Cardiac septum (tissue), 1 donor: ENCODE data around the gene RAD51D. TPM values are rescaled to one million over a fixed set of nuclear protein-coding genes. Genes with fewer than 3 reads are reported as not detected.
"Not testable (repeated sequence)": the region's sequence is repeated elsewhere in the genome, so short reads cannot be mapped to it uniquely, and the experiment has no call there.

ENCODE experiments used
- DNase-seq: peaks from one replicate; pipeline ENCODE4 v3.0.0-alpha.2; 2020; ENCODE audit warnings: low spot score
- intact Hi-C: fragments of 100-400 bp; cut with DNase I; formaldehyde crosslinking; loops from one replicate; pipeline ENCODE4 v1.14.0; 2022
- total RNA-seq: library from RNA; stranded (reverse); fragmentation: NEBNext Ultra II Directional; extraction: Animal tissue kit (Norgen Biotek cat#: 25700); gene quantifications from one replicate; pipeline ENCODE4 v1.2.1, GENCODE V29; 2021
- donor health status: DM: no; HTN: no; CAD: no.

RAD51D gene
- total RNA-seq, 1 donor from 2014 or later: 6.5 TPM

DNA sequence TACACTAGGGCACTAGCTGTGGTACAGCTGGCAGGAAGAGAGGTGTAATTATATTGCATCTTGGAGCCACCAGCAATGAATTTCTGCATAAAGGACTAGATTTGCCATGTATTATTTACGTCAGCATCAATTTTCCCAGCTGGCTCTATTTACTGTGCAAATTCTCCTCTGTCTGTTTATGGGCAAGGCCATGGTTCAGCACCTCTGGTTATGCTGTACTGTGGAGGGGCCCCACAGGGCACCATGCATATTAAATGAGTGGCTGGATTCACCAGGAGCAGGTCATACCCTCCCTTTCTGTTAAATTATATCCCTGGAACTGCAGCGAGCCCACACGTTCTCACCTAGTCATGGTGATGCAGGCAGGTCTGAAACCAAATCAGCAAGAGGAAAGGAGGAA is 19.8 kb downstream of the RAD51D start:
- intact Hi-C loops: no loop called here
- no peak for DNase-seq

DNA sequence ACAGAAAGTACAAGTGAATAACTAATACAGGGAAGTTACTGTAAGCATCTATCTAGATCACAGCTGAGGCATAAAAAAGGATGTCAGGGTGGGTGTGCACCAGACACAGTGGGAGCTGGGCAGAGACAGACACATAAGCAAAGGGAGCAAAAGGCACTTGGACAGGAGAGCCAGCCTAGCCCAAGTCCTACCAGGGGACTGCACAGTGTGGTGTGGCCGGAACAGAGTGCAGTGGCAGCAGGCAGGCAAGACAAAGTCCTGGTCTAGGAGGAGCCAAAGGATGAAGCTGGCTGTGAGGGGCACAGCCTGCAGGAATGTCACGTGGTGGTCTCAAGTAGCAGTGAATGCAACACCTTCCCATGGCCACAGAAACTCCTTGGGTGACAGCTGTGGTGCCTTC is 21.9 kb downstream of the RAD51D start:
- no peak for DNase-seq
- intact Hi-C loops: no loop called here

DNA sequence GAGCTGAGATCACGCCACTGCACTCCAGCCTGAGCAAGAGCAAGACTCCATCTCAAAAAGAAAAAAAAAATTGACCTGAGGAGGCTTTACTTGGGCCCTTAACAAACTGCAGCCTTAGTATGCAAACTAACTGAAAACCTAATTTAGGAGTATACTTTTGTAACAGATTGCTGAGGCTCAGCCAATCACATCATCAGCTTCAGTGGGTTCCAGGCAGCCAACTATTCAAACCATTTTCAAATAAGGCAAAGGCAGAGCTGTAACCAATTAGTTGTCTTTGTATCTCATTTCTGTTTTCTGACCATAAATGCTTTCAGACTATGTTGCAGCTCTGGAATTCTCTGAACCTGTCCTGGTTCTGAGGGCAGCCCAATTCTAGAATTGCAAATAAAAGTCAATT is 23.9 kb downstream of the RAD51D start:
- no peak for DNase-seq
- intact Hi-C loops: no loop called here

DNA sequence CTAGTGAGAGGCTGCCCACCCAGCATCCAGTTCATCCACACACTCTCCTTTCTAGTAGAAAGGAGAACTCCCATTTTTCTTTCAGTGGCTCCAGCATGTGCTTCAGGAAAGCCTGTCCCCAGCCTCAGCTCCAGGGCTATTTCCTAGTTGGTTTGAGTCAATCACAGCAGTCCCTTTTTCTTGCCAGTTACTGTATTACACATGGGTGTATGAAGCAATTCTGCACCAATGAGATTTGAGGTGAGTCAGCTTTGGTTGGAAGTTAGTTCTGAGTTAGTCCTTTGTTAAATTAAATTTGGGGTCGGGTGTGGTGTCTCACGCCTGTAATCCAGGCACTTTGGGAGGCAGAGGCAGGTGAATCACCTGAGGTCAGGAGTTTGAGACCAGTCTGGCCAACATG is 24.8 kb downstream of the RAD51D start:
- DNase-seq: no peak
- intact Hi-C loops: no loop called here

DNA sequence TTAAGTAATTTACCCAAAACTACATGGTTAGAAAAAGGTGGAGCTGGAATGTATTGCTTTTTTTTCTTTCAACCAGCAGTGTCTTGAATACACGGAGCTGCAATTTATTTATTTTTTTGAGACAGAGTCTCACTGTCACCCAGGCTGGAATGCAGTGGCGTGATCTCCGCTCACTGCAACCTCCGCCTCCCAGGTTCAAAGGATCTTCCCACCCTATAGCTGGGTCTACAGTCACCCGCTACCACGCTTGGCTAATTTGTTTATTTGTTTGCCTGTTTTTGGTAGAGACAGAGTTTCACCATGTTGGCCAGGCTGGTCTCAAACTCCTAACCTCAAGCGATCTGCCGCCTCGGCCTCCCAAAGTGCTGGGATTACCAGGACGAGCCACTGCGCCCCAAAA is 29.0 kb downstream of the RAD51D start:
- DNase-seq, intact Hi-C loops: not testable (repeated sequence)

DNA sequence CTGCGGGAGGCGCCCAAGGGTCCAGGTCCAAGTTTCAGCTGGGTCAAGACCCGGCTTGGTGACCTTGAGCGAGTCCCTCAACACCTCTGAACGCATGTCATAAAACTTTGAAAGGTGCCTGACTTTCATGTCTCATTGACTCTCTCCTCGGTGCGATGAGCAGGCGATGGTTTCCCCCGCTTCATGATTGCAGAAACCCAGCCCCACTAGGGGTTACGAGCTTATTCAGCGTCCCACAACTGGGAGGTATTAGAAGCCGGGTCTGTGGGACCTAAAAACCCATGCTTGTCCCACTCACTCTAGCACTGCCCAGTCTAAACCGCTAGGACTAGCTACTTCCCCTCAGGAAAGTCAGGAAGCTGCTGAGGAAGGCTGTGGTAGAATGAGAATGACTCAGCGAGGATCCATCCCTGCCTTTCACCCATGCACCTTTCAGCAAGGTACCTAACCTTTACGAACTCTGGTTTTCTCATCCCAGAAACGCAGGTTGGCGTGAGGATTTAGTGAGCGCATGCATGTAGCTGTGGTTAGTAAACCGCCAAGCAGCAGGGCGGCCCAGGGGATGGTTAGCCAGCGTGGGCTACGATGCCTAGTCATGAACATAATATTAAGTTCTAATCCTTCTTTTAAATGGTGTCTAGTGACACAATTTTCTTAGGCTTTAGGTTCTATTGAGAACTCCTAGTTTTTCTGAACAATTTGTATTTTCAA is 29.9 kb downstream of the RAD51D start:
- intact Hi-C loops: loop anchor here (2.0 to 5.0 kb wide), 2 partner anchors 67 to 93 kb away; no protein-coding TSS in a partner anchor
- DNase-seq: no peak

DNA sequence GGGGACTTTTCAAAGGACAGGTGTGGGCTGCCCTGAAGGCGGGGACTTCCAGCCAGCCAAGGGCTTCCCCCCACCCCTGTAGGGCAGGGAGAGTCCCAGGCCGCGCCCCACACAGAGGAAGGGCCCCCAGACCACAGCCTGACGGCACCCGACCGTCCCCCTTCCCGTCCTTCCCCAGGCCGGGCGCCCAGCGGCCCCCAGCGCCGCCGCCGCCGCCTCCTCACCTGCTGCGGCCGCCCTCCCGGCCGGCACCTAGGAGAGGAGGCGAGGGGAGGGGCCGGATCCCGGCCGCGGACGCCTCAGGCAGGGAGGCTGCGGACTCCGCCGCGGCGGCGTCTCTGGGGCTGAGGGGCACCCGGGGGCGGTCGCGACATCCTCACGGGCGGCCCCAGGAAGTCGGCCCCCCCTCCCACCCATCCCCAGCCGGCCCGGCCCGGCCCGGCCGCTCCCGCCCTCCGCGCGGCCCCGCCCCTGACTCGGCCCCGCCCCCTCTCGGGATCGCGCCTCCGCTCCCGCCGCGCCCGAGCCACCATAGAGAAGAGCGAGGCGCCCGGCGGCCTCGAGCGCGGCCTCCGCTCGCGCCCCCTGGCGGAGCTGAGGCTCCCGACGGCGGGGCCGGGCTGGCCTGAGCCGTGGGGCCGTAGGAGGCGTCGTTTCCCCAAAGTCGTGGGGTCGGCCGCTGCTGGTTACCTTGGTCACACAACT is 30.6 kb downstream of the RAD51D start:
- intact Hi-C loops: loop anchor here (2.0 to 5.0 kb wide), 2 partner anchors 67 to 92 kb away; no protein-coding TSS in a partner anchor
- peak; percentile 96 for DNase-seq

DNA sequence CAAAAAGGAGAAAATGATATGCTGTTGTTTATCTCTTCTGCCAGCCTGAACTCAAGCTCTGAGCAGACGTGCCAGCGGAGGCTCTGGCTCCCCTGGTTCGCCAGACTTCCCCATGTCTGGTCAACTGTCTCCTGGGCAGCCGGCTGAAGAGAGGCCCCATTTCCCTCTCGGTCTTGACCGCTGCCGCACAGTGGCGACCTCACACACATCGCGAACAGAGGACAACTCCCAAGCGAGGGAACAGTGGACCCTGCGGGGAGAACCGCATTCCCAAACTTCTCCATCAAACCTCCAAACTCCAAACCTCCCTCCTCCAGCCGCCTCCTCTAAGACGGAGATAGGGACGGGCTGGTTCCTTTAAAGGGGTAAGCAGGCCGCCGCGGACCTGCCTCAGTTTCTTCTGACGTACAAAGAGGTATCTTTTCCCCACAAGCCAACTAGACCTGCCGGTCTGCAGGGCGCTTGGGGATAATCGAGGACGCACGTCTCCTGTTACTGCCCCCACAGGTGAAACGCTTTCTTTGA is 31.2 kb downstream of the RAD51D start:
- peak; percentile 80 for DNase-seq
- intact Hi-C loops: loop anchor here (2.0 to 5.0 kb wide), 2 partner anchors 66 to 92 kb away; no protein-coding TSS in a partner anchor

DNA sequence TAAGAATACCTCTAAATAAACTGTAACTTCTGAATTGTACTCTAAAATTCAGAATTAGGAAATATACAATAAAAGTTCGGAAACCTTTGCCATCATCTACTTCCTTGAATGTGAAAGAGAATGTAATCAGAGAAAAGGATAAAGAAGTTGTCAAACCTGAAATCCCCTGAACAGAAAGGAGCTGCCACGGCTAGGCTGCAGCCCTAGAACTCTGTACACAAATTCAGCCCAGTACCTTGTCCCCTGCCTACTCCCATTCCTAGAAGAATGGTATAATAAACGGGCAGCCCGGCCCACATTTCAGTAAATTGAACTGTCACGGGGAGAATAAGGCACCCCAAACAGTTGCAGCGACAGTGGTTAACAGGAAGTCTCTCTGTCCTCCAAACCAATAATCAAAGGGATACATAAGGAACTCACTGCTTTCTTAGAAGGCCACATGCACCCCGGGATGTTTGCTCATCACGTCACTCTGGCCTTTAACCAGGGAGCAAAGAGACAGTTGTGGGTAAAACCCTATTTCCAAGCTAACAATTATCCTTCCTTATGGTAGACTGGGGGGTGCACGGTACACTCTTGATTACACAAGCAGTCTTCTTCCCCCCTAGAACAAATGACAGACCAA is 31.8 kb downstream of the RAD51D start:
- DNase-seq: no peak
- intact Hi-C loops: loop anchor here (2.0 to 5.0 kb wide), 2 partner anchors 66 to 91 kb away; no protein-coding TSS in a partner anchor

DNA sequence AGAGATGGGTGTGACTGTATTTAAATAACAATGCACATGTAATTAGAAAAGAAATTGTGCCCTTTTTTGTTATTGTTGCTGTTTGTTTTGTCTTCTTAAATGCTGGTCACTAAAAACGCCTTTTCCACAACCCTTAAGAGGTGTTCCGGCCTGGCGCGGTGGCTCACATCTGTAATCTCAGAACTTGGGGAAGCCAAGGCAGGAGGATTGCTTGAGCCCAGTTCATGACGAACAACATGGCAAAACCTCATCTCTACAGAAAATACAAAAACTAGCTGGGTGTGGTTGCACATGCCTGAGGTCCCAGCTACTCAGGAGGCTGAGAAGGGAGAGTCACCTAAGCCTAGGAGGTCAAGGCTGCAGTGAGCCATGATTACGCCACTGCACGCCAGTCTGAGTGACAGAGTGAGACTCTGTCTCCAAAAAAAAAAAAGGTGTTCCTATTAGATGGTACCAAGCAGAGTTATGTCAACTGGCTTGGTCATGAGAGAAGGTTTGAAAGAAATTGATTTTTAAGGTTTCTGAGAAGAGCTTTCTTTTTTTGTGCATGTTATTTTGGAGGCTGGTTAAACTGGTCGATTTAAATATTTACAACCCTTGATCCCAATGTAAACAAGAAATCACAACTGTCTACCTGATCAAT is 32.6 kb downstream of the RAD51D start:
- intact Hi-C loops: loop anchor here (5.0 kb wide), 1 partner anchor 65 kb away; no protein-coding TSS in a partner anchor
- DNase-seq: no peak

DNA sequence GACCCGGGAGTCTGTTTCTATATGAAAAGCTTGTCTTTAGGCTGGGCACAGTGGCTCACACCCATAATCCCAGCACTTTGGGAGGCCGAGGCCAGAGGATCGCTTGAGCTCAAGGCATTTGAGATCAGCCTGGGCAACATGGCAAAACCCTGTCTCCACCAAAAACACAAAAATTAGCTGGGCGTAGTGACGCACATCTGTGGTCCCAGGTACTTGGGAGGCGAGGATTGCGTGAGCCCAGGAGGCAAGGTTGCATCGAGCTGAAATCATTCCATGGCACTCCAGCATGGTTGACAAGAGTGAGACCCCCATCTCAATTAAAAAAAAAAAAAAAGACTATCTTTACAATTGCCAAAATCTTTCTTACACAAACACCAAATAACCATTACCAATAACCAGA is 33.5 kb downstream of the RAD51D start:
- no peak for DNase-seq
- intact Hi-C loops: loop anchor here (5.0 kb wide), 1 partner anchor 64 kb away; no protein-coding TSS in a partner anchor

DNA sequence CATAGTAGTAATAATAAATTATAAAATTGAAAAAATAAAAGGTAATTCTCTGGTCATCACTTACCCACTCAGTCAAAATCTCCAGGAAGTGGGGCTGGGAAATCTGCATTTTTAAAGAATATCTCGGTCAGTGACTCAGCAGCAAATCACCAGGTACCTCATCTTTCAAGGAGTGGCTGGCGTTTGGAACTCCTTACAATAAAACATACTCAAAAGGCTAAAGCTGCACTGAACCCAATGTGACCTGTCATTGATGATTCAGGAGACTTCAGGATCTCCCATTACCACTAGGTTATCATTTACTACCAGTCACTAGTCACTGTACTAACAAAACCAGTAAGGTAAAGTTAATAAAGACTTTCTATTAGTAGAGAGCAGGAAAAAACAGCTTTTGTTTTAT is 34.7 kb downstream of the RAD51D start:
- DNase-seq: no peak
- intact Hi-C loops: loop anchor here (5.0 kb wide), 1 partner anchor 63 kb away; no protein-coding TSS in a partner anchor

DNA sequence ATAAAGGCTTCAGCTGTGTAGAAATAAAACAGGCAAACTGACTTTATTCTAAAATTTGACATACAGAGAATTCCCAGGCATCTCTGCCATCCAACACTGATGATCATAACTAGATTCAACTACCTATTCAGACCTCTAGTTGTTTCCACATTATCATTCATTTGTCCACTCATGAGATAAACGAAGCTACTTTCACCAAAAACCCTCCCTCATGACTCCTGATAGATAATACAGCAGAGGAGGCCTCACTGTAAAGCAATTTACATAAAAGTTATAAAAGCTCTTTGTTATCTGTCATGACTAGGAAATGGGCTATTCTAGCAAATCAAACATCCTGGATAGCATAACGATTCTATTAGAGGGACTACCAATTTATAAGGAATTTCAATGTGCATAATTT is 36.6 kb downstream of the RAD51D start:
- DNase-seq: no peak
- intact Hi-C loops: no loop called here

DNA sequence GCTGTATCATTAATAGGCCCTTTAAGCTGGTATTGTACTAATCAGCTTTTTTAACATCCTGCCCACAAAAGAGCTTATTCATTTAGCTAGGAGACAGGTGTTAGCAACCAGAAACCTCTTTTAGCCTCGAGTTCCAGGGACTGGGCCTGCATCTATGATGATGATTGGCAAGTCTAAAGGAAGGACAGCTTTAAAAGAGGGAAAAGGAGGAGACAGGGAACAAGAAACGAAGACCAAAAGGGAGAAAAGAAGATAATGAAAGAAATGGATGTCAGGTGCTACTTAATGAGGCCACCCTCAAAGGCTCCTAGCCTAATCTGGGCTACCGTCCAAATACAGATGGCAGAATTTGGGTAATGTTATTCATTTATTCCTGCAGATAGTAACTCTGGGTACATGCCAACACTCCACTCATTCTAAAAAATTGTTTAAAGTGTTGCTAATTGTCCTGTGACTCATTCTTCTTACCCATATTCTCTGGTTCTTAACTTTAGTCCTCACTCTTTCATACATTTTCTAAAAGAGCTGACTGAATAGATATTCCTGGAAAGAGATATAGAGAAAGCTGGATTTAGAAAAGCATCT is 37.5 kb downstream of the RAD51D start:
- intact Hi-C loops: no loop called here
- DNase-seq: no peak

DNA sequence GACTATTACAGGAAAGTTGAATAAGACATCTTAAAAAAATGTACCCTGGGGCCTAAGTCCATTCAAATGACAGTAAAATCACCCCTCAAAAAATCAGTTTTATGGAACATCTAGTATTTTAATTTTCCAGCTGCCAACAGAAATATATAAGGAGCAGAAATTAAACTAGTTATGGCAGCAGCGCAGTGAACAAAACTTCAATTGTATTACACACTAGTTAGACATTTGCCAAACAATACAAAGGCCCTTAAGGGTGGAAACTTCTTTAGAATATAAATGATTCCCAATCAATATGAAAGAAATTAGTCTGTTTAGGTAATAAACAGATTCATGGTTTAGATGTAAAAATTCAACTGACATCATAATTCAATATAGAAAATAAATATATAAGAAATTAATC is 38.0 kb downstream of the RAD51D start:
- no peak for DNase-seq
- intact Hi-C loops: no loop called here

DNA sequence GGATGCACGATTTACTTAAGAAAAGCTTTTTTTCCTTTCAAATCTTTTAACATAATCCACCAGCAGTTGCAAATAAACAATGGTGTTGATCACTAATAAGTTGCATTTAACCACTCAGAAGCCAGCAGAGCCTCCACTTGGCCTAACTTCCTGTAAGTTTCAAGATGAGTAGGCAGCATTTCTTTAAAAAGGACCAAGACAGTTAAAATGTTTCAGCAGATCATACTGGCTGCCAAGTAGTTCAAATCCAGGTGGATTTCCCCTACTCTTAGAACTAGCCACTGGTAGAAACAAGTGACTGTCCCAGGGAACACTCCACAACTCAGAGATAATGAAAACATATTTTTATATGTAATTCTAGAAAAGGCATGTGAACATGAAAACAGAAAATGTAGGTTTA is 39.1 kb downstream of the RAD51D start:
- no peak for DNase-seq
- intact Hi-C loops: no loop called here

DNA sequence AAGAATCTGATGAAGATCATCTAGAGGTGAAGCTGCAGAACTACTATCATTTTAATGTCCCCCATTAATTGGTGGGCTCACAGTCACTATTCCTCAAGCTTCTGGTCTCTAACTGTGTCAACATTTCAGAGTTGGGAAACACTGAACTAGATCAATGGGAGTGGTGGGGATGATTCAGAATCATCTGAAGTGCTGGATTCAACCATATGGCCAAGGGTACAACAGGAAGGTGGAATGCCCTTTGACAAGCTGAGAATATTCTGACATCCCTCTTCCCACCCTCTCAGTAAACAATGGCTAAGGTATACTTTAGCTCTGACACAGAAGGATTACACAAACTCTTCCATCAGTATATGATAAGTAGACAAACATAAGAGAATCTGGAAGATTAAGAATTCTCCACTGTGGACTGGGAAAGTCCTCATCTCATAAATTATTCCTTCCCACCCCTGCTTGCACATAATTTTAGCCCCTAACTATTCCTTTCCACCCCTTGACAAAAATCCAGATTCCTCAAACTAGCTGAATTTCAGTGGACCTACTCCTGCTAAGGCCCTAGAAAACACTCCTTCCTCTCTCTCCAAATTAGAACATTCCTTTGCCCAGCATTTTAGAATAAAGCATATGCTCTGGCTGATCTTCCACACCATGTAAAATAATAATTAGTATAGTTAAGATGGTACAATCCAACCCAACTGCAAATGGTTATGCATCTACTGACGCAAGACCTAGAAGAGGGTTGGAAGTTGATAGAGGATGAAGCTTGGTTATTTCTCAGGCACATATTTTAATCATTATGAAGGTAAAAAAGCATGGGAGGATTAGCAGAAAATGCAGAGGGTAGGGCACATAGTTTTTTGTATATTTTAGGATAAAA is 39.9 kb downstream of the RAD51D start:
- no peak for DNase-seq
- intact Hi-C loops: no loop called here

DNA sequence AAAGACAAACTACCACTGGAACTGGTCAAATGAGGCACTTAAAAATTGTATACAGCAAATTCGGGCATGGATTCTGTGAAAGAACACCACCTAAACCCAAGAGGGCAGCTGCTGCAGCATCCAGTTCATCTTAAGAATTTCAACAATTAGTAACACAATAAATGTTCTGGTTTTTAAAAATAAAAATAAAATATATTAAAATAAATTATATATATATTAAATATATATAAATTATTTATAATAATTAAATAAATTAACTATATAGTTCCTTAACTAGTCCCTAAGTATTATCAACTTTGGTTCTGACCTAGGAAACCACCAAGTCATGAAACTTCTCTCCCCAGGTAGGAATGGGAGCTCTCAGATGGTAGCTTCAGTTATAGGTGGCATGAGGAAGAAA is 42.8 kb downstream of the RAD51D start:
- no peak for DNase-seq
- intact Hi-C loops: no loop called here
